Erythroblast (primary cell): ENCODE results near the gene C12orf54.

Experiments
- GATA1 ChIP-seq: IDR thresholded peaks from 2 replicates; pipeline ENCODE4 v1.6.1; 2011; ENCODE audit warnings: low read depth, mild to moderate bottlenecking, control low read depth, low read length, moderate library complexity
- POLR2A ChIP-seq: IDR thresholded peaks from 2 replicates; pipeline ENCODE4 v1.6.1; 2011; ENCODE audit warnings: mild to moderate bottlenecking, low read length

- TF ChIP-seq POLR2A (no peak), GATA1 (no peak)
These were observed 34.5 kb upstream of the C12orf54 start for GRCh38 chr12:48447755-48448154.
